VCaP (cell line): ENCODE data around the gene GPATCH11.

Experiments
- H3K27ac ChIP-seq: fragments of 450-650 bp; 2 replicates; pipeline ENCODE4 v1.5.1; 2017
- TF ChIP-seq, protein P1 (sequence below): fragments of 450-650 bp; conservative IDR thresholded peaks from 2 replicates; pipeline ENCODE4 v1.5.1; 2017; ENCODE audit warnings: mild to moderate bottlenecking, moderate library complexity

GPATCH11 gene

DNA sequence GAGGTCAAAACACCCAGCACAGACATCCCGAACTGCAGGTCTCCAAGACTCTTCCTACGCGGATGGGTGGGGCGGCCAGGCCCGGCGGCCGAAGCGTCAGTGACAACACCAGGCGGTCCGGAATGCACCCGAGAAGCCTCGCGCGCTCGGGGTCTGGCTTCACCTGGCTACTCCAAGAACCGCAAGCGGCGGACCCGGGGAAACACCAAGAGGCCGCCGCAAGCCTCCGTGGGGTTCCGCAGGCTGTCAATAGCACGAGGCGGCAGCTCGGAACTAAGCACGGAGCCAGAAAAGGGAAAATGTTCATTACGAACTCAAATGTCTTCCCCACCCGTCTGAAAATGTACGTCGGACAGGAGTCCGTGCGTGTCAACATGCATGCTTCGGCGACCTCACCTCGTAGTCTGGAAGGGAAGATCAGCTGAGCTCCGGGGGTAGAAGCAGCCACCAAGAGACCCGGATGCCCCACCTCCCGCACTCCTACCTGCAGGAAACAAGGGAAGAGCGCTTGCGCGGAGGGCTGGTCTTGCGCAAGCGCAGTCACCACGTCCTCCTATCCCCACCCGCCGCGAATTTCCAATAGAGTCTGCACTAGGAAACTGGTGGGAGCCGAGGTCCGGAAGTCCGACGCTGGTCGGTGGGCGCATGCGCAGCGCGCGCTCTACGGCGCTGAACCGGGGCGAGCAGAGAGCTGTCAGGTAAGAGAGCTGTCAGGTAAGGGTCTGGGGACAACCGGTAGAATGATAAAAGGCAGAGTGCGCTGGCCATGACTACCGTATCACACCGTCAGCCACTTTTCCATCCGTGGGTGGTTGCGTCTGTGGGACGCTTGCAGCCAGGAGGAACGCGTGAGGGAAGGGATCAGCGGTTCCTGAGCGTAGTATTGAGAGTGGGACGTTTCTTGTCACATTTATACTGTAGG is at the start of gene GPATCH11, which contains the start of gene HEATR5B:
Gene GPATCH11, plus strand, starts transcription at position 646 of the 922 bp plus-strand sequence. CDS start 3,864 bp downstream, outside the sequence.
Gene HEATR5B, minus strand, starts transcription at position 500 of the 922 bp plus-strand sequence. CDS start 958 bp downstream, outside the sequence.
- peak within 1 kb of the TSS; percentile 78 for H3K27ac ChIP-seq
- TF ChIP-seq, protein P1, sequence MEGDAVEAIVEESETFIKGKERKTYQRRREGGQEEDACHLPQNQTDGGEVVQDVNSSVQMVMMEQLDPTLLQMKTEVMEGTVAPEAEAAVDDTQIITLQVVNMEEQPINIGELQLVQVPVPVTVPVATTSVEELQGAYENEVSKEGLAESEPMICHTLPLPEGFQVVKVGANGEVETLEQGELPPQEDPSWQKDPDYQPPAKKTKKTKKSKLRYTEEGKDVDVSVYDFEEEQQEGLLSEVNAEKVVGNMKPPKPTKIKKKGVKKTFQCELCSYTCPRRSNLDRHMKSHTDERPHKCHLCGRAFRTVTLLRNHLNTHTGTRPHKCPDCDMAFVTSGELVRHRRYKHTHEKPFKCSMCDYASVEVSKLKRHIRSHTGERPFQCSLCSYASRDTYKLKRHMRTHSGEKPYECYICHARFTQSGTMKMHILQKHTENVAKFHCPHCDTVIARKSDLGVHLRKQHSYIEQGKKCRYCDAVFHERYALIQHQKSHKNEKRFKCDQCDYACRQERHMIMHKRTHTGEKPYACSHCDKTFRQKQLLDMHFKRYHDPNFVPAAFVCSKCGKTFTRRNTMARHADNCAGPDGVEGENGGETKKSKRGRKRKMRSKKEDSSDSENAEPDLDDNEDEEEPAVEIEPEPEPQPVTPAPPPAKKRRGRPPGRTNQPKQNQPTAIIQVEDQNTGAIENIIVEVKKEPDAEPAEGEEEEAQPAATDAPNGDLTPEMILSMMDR: no peak

DNA sequence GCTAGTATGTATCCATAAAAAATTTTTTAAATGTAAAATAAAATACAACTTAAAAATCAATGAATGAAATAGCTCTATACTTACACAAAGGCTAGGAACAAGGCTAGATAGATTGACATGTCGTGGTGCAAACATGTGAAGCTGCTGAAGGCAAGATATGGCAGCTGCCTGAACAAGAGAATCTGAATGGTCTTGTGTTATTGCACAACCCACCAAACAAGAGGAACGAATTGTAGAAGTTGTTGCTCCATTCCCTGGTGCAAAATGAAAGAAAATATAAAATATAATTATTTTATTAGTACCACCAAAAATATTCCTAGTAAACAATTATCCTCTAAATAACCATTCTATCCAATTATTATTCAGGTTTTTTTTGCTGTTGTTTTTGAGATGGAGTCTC is 46.5 kb upstream of the GPATCH11 start:
- H3K27ac ChIP-seq: no peak overlapping the region
- TF ChIP-seq, protein P1: no peak

DNA sequence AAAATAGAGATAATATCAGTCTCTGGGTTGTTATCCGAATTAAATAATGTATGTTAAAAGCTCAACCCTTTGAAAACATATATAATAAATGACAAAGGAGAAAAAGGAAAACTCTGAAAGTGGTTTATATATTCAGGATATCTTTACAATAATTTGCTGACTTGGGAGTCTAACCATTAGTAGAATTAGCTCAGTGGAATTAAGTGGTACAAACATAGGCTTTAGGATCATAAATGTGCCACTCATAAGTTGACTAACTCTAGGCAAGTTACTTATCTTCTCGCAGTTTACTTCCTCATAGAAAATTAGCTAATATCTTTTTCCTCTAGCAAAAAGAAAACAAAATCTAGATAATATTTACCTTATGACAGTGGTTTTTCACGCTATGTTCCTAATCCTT is 44.7 kb upstream of the GPATCH11 start:
- no peak overlapping the region for H3K27ac ChIP-seq
- TF ChIP-seq, protein P1: no peak

DNA sequence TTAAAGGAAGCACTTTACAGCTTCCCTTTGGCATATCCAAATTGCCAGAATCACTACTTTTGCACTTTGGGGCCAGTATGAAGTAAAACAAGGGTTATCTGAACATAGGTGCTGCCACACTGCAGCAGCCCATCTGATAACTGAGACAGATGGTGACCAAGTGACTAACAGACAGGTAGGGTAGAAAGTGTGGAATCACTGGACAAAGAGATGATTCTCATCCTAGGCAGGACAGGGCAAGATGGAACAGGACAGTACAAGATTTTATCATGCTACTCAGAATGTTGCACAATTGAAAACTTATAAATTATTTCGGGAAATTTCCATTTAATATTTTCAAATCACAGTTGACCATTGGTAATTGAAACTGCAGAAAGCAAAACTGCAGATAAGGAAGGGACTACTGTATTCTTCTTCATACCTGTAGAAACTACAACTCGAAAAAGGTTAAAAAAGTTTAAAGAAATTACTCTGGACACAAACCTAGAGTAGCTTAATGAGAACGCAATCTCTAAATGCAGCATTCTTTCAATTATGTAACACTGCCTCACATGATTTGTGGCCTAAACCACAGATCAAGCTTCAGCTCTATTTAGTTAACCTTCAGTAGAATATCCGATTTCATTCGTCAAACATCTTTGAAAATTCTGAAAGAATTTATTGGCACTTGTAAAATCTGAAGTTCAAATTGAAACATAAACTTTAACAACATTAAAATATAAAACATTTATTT is 31.6 kb upstream of the GPATCH11 start:
- peak overlapping the region; percentile 38; the same call in 1 of the 2 replicates for H3K27ac ChIP-seq
- TF ChIP-seq, protein P1: no peak

DNA sequence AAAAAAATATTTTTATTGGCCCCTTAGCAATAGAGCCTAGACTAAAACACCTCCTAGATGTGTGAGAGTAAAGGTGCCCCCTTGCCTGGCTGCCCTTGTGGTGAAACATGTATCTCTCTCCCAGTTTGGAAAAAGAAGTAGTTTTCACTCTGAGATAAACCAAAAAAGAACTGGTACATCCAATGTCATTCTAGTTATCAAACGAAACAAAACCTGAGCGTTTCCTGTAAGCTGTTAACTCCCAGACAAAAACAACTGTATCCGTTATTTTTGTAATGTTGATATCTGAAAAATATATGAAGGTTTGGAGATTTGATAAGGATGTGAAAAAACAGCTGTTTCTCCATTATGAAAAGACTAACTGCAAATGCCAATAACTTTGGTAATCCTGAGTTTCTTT is 24.5 kb upstream of the GPATCH11 start:
- H3K27ac ChIP-seq: no peak overlapping the region
- TF ChIP-seq, protein P1: no peak

DNA sequence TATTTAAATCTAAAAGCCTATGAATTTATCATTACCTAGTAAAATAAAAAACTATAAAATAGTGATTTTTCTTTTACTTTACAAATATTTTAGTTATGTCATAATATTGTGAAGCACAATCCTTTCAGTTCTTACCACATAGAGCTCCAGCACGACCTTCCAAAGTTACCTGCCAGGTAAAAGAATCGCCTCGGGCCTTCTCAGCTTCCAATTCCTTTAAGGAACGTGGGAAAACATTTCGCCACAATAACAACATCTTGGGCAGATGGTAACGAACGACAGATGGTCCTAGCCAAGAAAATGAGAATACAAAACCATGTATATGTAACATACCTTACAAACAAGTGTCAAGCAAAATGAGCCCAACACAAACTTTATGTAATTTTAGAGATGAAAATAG is 23.9 kb upstream of the GPATCH11 start:
- TF ChIP-seq, protein P1: no peak
- H3K27ac ChIP-seq: no peak overlapping the region
